Measurements from ENCODE around the gene ARID3C. TPM values are rescaled to one million over a fixed set of nuclear protein-coding genes. Genes with fewer than 3 reads are reported as not detected.
A peak's percentile ranks its signal among the peaks of the same experiment; 100 is the strongest.

Gene ARID3C
- total and polyA plus RNA-seq, 2 experiments from 2014 or later: 0.49 TPM; not detected in 1

DNA sequence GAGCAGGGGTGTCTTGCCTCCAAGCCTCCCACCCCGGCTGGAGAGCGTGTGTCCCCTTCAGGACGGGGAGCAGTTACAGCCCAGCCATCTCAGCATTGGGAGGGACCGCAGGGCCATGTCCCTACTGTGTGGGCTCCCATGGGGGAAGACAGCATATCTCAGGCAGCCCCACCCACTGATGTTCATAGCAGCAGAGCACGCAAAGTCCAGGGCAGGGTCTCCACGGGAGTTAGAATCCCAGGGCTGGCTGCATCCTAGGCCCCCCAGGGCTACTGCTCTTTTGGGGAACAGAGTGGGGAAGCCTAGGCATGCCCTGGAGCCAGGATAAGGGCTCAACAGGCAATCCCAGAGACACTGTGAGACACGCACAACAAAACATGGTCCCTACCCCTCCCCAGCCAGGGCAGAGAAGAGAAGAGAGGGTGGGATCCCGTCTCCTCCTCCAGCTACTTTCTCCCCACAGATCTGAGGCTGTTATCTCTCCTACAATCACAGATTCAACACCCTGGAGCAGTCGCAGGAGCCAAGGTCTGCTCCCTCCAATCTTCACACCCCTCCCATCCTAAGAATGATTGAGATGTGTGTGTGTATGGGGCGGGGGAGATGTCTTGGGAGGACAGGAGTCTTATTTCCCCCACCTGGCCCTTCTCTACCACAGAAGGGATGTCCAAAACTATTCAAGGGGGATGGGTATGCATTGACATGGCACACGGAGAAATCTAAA lies 42.8 kb downstream of the ARID3C start:
- Histone ChIP-seq H3K27me3 (ENCODE audit: insufficient read depth) (peaks cover 100% of the 10 kb centered on the region), H3K4me1 (ENCODE audit: insufficient read depth) (peaks cover 30% of the 10 kb centered on the region), H3K36me3 (ENCODE audit: insufficient read depth) (no peaks in the 10 kb centered on the region), H3K4me2 (peak overlapping the region; percentile 71), H3K27ac (ENCODE audit: low read depth) (no peak overlapping the region), H2AFZ (no peak overlapping the region), H3K79me2 (replicated peaks; ENCODE audit: insufficient read depth) (no peaks in the 10 kb centered on the region), H3K4me3 (peak overlapping the region; percentile 30; the same call in 1 of the 2 replicates), H3K9me2 (ENCODE audit: insufficient read depth) (no peaks in the 10 kb centered on the region), H3F3A (replicated peaks; ENCODE audit: low read depth) (no peaks in the 10 kb centered on the region), H4K20me1 (replicated peaks; ENCODE audit: insufficient read depth) (peaks cover 6% of the 10 kb centered on the region)
- H3K27ac Mint-ChIP-seq: no peak overlapping the region
- peak overlapping the region; percentile 31; the same call in 1 of the 3 replicates for H3K4me3 Mint-ChIP-seq
- no peak for DNase-seq (ENCODE audit: low spot score)
- peak; percentile 5 for ATAC-seq
- peaks cover 78% of the 10 kb centered on the region for H3K27me3 Mint-ChIP-seq (ENCODE audit: insufficient read depth, low read depth, poor library complexity)
- H3K36me3 Mint-ChIP-seq (ENCODE audit: low read depth): no peaks in the 10 kb centered on the region; the same call in 2 of the 3 replicates
- peaks cover 28% of the 10 kb centered on the region for H3K4me1 Mint-ChIP-seq
- TF ChIP-seq STAT1 (IDR thresholded peaks at IDR 0.05; ENCODE audit: unreplicated experiment) (no peak), EZH2 (IDR thresholded peaks at IDR 0.05; ENCODE audit: low read depth, unreplicated experiment) (peak; percentile 16)
- peaks cover 3% of the 10 kb centered on the region; the same call in 1 of the 3 replicates for H3K9me3 Mint-ChIP-seq

- peaks cover 100% of the 10 kb centered on the region for H3K27me3 ChIP-seq (ENCODE audit: insufficient read depth)
- TF ChIP-seq EZH2phosphoT487 (IDR thresholded peaks at IDR 0.05; ENCODE audit: unreplicated experiment): no peak
- TF ChIP-seq, protein P1, sequence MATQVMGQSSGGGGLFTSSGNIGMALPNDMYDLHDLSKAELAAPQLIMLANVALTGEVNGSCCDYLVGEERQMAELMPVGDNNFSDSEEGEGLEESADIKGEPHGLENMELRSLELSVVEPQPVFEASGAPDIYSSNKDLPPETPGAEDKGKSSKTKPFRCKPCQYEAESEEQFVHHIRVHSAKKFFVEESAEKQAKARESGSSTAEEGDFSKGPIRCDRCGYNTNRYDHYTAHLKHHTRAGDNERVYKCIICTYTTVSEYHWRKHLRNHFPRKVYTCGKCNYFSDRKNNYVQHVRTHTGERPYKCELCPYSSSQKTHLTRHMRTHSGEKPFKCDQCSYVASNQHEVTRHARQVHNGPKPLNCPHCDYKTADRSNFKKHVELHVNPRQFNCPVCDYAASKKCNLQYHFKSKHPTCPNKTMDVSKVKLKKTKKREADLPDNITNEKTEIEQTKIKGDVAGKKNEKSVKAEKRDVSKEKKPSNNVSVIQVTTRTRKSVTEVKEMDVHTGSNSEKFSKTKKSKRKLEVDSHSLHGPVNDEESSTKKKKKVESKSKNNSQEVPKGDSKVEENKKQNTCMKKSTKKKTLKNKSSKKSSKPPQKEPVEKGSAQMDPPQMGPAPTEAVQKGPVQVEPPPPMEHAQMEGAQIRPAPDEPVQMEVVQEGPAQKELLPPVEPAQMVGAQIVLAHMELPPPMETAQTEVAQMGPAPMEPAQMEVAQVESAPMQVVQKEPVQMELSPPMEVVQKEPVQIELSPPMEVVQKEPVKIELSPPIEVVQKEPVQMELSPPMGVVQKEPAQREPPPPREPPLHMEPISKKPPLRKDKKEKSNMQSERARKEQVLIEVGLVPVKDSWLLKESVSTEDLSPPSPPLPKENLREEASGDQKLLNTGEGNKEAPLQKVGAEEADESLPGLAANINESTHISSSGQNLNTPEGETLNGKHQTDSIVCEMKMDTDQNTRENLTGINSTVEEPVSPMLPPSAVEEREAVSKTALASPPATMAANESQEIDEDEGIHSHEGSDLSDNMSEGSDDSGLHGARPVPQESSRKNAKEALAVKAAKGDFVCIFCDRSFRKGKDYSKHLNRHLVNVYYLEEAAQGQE (IDR thresholded peaks at IDR 0.05; ENCODE audit: unreplicated experiment): no peak
- TF ChIP-seq ZNF331 (CRISPR knock-in tag; IDR thresholded peaks at IDR 0.05; ENCODE audit: low read depth): no peak
- TF ChIP-seq, protein P2, sequence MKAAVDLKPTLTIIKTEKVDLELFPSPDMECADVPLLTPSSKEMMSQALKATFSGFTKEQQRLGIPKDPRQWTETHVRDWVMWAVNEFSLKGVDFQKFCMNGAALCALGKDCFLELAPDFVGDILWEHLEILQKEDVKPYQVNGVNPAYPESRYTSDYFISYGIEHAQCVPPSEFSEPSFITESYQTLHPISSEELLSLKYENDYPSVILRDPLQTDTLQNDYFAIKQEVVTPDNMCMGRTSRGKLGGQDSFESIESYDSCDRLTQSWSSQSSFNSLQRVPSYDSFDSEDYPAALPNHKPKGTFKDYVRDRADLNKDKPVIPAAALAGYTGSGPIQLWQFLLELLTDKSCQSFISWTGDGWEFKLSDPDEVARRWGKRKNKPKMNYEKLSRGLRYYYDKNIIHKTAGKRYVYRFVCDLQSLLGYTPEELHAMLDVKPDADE (IDR thresholded peaks at IDR 0.05): no peak
- TF ChIP-seq, protein P3, sequence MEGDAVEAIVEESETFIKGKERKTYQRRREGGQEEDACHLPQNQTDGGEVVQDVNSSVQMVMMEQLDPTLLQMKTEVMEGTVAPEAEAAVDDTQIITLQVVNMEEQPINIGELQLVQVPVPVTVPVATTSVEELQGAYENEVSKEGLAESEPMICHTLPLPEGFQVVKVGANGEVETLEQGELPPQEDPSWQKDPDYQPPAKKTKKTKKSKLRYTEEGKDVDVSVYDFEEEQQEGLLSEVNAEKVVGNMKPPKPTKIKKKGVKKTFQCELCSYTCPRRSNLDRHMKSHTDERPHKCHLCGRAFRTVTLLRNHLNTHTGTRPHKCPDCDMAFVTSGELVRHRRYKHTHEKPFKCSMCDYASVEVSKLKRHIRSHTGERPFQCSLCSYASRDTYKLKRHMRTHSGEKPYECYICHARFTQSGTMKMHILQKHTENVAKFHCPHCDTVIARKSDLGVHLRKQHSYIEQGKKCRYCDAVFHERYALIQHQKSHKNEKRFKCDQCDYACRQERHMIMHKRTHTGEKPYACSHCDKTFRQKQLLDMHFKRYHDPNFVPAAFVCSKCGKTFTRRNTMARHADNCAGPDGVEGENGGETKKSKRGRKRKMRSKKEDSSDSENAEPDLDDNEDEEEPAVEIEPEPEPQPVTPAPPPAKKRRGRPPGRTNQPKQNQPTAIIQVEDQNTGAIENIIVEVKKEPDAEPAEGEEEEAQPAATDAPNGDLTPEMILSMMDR (conservative IDR thresholded peaks at IDR 0.05; ENCODE audit: low read depth in 2 of 2): no peak
Observed at GRCh38 chr9:34584970-34585369, 43.9 kb downstream of the ARID3C start.

More at GRCh38 chr9:34584970-34585369, 43.9 kb downstream of the ARID3C start:
- Mint-ChIP-seq H3K4me1 (peaks cover 39% of the 10 kb centered on the region), H3K27me3 (ENCODE audit: insufficient read depth, low read depth, poor library complexity) (peaks cover 78% of the 10 kb centered on the region), H3K36me3 (ENCODE audit: low read depth) (no peaks in the 10 kb centered on the region; the same call in 2 of the 3 replicates), H3K4me3 (no peak overlapping the region), H3K27ac (no peak overlapping the region), H3K9me3 (peaks cover 3% of the 10 kb centered on the region; the same call in 1 of the 3 replicates)
- Histone ChIP-seq H3K79me2 (replicated peaks; ENCODE audit: insufficient read depth) (no peaks in the 10 kb centered on the region), H2AFZ (no peak overlapping the region), H3K9me2 (ENCODE audit: insufficient read depth) (no peaks in the 10 kb centered on the region), H3K27ac (ENCODE audit: low read depth) (no peak overlapping the region), H3F3A (replicated peaks; ENCODE audit: low read depth) (no peaks in the 10 kb centered on the region; the same call in 1 of the 2 replicates), H4K20me1 (replicated peaks; ENCODE audit: insufficient read depth) (peaks cover 6% of the 10 kb centered on the region), H3K4me1 (ENCODE audit: insufficient read depth) (peaks cover 31% of the 10 kb centered on the region), H3K36me3 (ENCODE audit: insufficient read depth) (no peaks in the 10 kb centered on the region), H3K4me3 (no peak overlapping the region), H3K4me2 (no peak overlapping the region; the same call in 1 of the 2 replicates)
- DNase-seq (ENCODE audit: low spot score) (no peak), ATAC-seq (no peak)

All from GM23338 (cell line).